SK-N-SH (cell line): ENCODE measurements around the gene RAP1GAP. TPM values are rescaled to one million over a fixed set of nuclear protein-coding genes. Genes with fewer than 3 reads are reported as not detected.

Experiments
- CTCF ChIA-PET: fragments of 300-600, 350-600 bp; formaldehyde crosslinking; extraction: SDS; loops from one replicate; lab custom pipeline; 2021; lab: Yijun Ruan, JAX
- POLR2A ChIA-PET: fragments of 350-600 bp; sonication (Branson Sonifier 250); formaldehyde crosslinking; extraction: SDS; loops from one replicate; lab custom pipeline; 2020; ENCODE audit warnings: antibody characterized with exemption, inconsistent platforms; lab: Yijun Ruan, JAX
- DNase-seq: peaks from one replicate; pipeline ENCODE4 v3.0.0; 2012
- H2AFZ ChIP-seq: fragments of 200-600 bp; sonication (generic); 2 replicates; pipeline ENCODE4 v1.8.1; 2016; ENCODE audit warnings: antibody characterized with exemption, mild to moderate bottlenecking, low read depth
- H3F3A ChIP-seq: fragments of 200-600 bp; sonication (generic); replicated peaks from 2 replicates; pipeline ENCODE3; 2016; ENCODE audit warnings: antibody characterized with exemption, mild to moderate bottlenecking; ENCODE audit not compliant: insufficient read depth
- H3K27ac ChIP-seq, 2 experiments: fragments of 200-500 bp in 1 of 2; fragments of 200-600 bp in 1 of 2; sonication (Bioruptor generic) in 1 of 2; sonication (generic), shearing (Covaris generic) in 1 of 2; 2 replicates each; pipeline versions ENCODE4 v1.5.1 to v1.6.1; 2014 to 2016; ENCODE audit warnings: low read depth in 2 of 2, inconsistent platforms in 1 of 2, low read length in 1 of 2, mild to moderate bottlenecking in 1 of 2, mixed read lengths in 1 of 2
- H3K27me3 ChIP-seq: fragments of 200-600 bp; sonication (generic), shearing (Covaris generic); 2 replicates; pipeline ENCODE4 v1.6.1; 2016; ENCODE audit warnings: mixed run types; ENCODE audit not compliant: insufficient read depth
- H3K36me3 ChIP-seq, 2 experiments: fragments of 200-500 bp in 1 of 2; fragments of 200-600 bp in 1 of 2; sonication (Bioruptor generic) in 1 of 2; sonication (generic) in 1 of 2; replicated peaks in 1 of 2; 2 replicates each; pipeline versions ENCODE3 to v1.5.1; 2014 to 2016; ENCODE audit warnings: low read length in 1 of 2, mild to moderate bottlenecking in 1 of 2; ENCODE audit not compliant: insufficient read depth in 2 of 2, control insufficient read depth in 1 of 2
- H3K4me1 ChIP-seq, 2 experiments: fragments of 200-500 bp in 1 of 2; fragments of 200-600 bp in 1 of 2; sonication (Bioruptor generic) in 1 of 2; sonication (generic), shearing (Covaris generic) in 1 of 2; 2 replicates each; pipeline versions ENCODE4 v1.5.1 to v1.6.1; 2014 to 2016; ENCODE audit warnings: low read depth in 1 of 2, low read length in 1 of 2, mixed run types in 1 of 2; ENCODE audit not compliant: insufficient read depth in 2 of 2, control insufficient read depth in 1 of 2
- H3K4me2 ChIP-seq: fragments of 200-600 bp; sonication (generic), shearing (Covaris generic); 2 replicates; pipeline ENCODE4 v1.6.1; 2017; ENCODE audit warnings: mixed run types
- H3K4me3 ChIP-seq, 2 experiments: fragments of 200-500 bp in 1 of 2; fragments of 200-600 bp in 1 of 2; sonication (Bioruptor generic) in 1 of 2; sonication (generic), shearing (Covaris generic) in 1 of 2; 2 replicates each; pipeline versions ENCODE4 v1.5.1 to v1.8.1; 2014 to 2016; ENCODE audit warnings: low read depth in 2 of 2, inconsistent platforms in 1 of 2, low read length in 1 of 2, mild to moderate bottlenecking in 1 of 2, mixed read lengths in 1 of 2, moderate library complexity in 1 of 2
- H3K79me2 ChIP-seq: fragments of 200-600 bp; sonication (generic); 2 replicates; pipeline ENCODE4 v1.8.1; 2017; ENCODE audit warnings: mild to moderate bottlenecking; ENCODE audit not compliant: insufficient read depth
- H3K9ac ChIP-seq: fragments of 200-600 bp; sonication (generic); 2 replicates; pipeline ENCODE4 v1.6.1; 2017; ENCODE audit warnings: mixed run types
- H3K9me2 ChIP-seq: fragments of 200-600 bp; sonication (generic); 2 replicates; pipeline ENCODE4 v1.6.1; 2017; ENCODE audit warnings: mixed run types
- H3K9me3 ChIP-seq: fragments of 200-600 bp; sonication (generic); 2 replicates; pipeline ENCODE4 v1.6.1; 2017; ENCODE audit warnings: mixed run types, mild to moderate bottlenecking, moderate library complexity
- H4K20me1 ChIP-seq: fragments of 200-600 bp; sonication (generic); 2 replicates; pipeline ENCODE4 v1.6.1; 2017; ENCODE audit warnings: mild to moderate bottlenecking, mixed run types; ENCODE audit not compliant: insufficient read depth
- EP300 ChIP-seq, 2 experiments: IDR thresholded peaks; 2 replicates each; pipeline versions ENCODE4 v1.4.0 to v1.6.1; 2012; ENCODE audit warnings: borderline replicate concordance in 1 of 2, low read depth in 1 of 2, low read length in 1 of 2
- JUND ChIP-seq: IDR thresholded peaks from 2 replicates; pipeline ENCODE4 v1.4.0; 2012
- MEF2A ChIP-seq: IDR thresholded peaks from 2 replicates; pipeline ENCODE4 v1.4.0; 2012; ENCODE audit warnings: low read depth, borderline replicate concordance
- MXI1 ChIP-seq: IDR thresholded peaks from 2 replicates; pipeline ENCODE4 v1.6.1; 2012; ENCODE audit warnings: mild to moderate bottlenecking, low read depth, low read length, improper control_type of control experiment
- NFIC ChIP-seq: IDR thresholded peaks from 2 replicates; pipeline ENCODE4 v1.4.0; 2012; ENCODE audit warnings: borderline replicate concordance
- NRF1 ChIP-seq: IDR thresholded peaks from 2 replicates; pipeline ENCODE4 v1.6.1; 2012; ENCODE audit warnings: low read depth, mild to moderate bottlenecking, low read length
- RAD21 ChIP-seq: IDR thresholded peaks from 2 replicates; pipeline ENCODE4 v1.6.1; 2012; ENCODE audit warnings: mild to moderate bottlenecking, low read length
- RCOR1 ChIP-seq: fragments of 150-350 bp; IDR thresholded peaks from 2 replicates; pipeline ENCODE4 v1.6.1; 2017; ENCODE audit warnings: antibody characterized with exemption, low read length
- RXRA ChIP-seq: IDR thresholded peaks from 2 replicates; pipeline ENCODE4 v1.4.0; 2012; ENCODE audit warnings: low read depth, mild to moderate bottlenecking, borderline replicate concordance
- YY1 ChIP-seq: IDR thresholded peaks from 2 replicates; pipeline ENCODE4 v1.4.0; 2012; ENCODE audit warnings: low read depth, mild to moderate bottlenecking
- WGBS: methylation state at CpG from one replicate; pipeline ENCODE4 v1.1.6; 2017; ENCODE audit warnings: low lambda C conversion rate; 5-methylcytosine and 5-hydroxymethylcytosine counted together
- polyA plus RNA-seq, 3 experiments: library from polyadenylated mRNA; depleted of rRNA; stranded (reverse); fragments of >200 nt; gene quantifications; 2 replicates each; pipeline ENCODE4 v1.2.3, GENCODE V29; 2012
- TF ChIP-seq, protein P1 (sequence below): fragments of 150-350 bp; IDR thresholded peaks from 2 replicates; pipeline ENCODE4 v1.6.1; 2016; ENCODE audit warnings: mild to moderate bottlenecking, low read depth, low read length

Gene RAP1GAP
- polyA plus RNA-seq, 1 of the 3 experiments (the other 2 are of a cell fraction), result 0.99 TPM

DNA sequence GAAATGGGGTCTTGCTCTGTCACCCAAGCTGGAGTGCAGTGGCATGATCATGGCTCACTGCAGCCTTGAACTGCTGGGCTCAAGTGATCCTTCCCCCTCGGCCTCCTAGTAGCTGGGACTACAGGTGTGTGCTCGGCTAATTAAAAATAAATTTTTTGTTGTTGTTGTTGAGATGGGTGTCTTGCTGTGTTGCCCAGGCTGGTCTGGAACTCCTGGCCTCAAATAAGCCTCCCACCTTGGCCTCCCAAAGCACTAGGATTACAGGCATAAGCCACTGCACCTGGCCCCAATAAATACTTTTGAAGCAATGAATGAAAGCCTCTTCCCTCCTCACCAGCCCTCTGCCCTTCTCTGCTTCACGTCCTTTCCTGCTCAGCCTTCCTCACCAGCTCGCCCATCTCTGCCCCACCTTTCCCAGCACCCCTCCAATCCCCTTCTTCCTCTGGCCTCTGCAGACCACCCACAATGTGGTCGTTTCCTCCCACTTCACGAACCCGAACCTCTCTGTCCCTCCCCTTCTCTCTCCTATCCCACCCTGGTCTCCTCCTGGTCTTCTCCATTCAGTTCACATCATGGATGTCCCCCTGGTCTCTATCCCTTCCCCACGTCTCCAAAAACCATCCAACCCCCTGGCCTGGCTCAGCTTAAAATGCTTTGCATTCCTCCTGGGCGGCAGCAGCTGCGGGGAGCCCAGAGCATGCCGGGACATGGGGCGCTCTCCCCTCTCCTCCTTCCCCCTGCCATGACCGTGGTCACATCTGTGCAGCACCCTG, 38.4 kb downstream of the RAP1GAP start (continued):
- TF ChIP-seq, protein P1, sequence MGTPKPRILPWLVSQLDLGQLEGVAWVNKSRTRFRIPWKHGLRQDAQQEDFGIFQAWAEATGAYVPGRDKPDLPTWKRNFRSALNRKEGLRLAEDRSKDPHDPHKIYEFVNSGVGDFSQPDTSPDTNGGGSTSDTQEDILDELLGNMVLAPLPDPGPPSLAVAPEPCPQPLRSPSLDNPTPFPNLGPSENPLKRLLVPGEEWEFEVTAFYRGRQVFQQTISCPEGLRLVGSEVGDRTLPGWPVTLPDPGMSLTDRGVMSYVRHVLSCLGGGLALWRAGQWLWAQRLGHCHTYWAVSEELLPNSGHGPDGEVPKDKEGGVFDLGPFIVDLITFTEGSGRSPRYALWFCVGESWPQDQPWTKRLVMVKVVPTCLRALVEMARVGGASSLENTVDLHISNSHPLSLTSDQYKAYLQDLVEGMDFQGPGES, result no peak
- no peak for TF ChIP-seq YY1
- TF ChIP-seq, all 33 proteins: peak for 0

GRCh38 chr1:21629971-21630370, 39.2 kb downstream of the RAP1GAP start:
- Histone ChIP-seq H3K9me2 (no peaks in the 10 kb centered on the region), H3K4me3 (no peak overlapping the region), H3K4me1 (peaks cover 0 to 38% of the 10 kb centered on the region in 2 experiments; a peak in 2 of 4 replicates), H3K27ac (no peak overlapping the region), H3F3A (no peaks in the 10 kb centered on the region), H3K36me3 (no peaks in the 10 kb centered on the region), H3K27me3 (no peaks in the 10 kb centered on the region), H3K4me2 (no peak overlapping the region), H2AFZ (no peak overlapping the region), H3K79me2 (no peaks in the 10 kb centered on the region), H3K9me3 (no peaks in the 10 kb centered on the region), H4K20me1 (no peaks in the 10 kb centered on the region), H3K9ac (no peak overlapping the region)
- CTCF ChIA-PET, result interaction anchor here (1.3 kb wide), 1 partner anchor 30 kb away, joined by 4 read pairs; no protein-coding TSS in a partner anchor
- WGBS, result 71% methylated on average over 4 of the region's 4 CpGs
- TF ChIP-seq MEF2A, result no peak
- no peak for TF ChIP-seq MXI1
- no peak for TF ChIP-seq NRF1
- no peak for TF ChIP-seq RCOR1
- no peak for TF ChIP-seq NFIC
- no peak for DNase-seq
- POLR2A ChIA-PET, result no interaction called here

DNA sequence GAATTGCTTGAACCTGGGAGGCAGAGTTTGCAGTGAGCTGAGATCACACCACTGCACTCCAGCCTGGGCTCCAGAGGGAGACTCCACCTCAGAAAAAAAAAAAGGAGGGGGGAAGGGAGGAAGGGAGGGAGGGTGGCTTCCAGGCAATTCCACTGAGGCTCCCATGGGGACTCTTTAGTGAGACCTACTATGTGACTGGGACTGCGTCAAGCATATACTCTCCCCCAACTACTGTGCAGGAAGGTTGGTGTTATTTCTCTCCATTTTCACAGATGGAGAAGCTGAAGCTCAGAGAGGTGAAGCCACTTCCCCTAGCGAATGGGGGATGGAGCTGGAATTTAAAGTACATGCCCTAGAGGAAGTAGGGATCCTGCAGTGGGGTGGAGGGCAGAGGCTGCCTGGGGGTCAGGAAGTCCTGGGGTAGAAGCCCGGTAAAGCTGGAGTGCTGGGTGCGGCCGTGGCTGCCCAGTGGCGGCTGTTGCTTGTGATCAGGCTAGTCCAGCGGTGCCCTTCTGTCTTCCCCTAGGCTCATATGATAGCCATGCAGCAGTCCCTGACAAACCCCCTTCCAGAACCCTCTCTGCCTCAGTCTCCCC, 40.3 kb downstream of the RAP1GAP start:
- Histone ChIP-seq H3K79me2 (no peaks in the 10 kb centered on the region), H2AFZ (no peak overlapping the region), H3K4me2 (no peak overlapping the region), H4K20me1 (no peaks in the 10 kb centered on the region), H3F3A (no peaks in the 10 kb centered on the region), H3K9me3 (no peaks in the 10 kb centered on the region), H3K36me3 (no peaks in the 10 kb centered on the region), H3K27ac (no peak overlapping the region), H3K4me3 (no peak overlapping the region), H3K27me3 (no peaks in the 10 kb centered on the region), H3K9me2 (no peaks in the 10 kb centered on the region), H3K9ac (no peak overlapping the region), H3K4me1 (peaks cover 0 to 49% of the 10 kb centered on the region in 2 experiments; a peak in 2 of 4 replicates)
- POLR2A ChIA-PET, result no interaction called here
- TF ChIP-seq RXRA, result no peak
- TF ChIP-seq YY1, result no peak
- no peak for TF ChIP-seq MEF2A
- no peak for TF ChIP-seq EP300 (IDR thresholded peaks at IDR 0.05; ENCODE audit: borderline replicate concordance in 1 of 2, low read depth in 1 of 2, low read length in 1 of 2)
- TF ChIP-seq NRF1, result no peak
- TF ChIP-seq RAD21, result no peak
- no peak for TF ChIP-seq JUND
- DNase-seq, result no peak
- CTCF ChIA-PET, result interaction anchor here (1.0 to 1.3 kb wide), 2 partner anchors 31 to 55 kb away, joined by 3 to 4 read pairs; no protein-coding TSS in a partner anchor
- 58% methylated on average over 2 of the region's 7 CpGs for WGBS
